ENCODE data around the gene CHD9. TPM values are rescaled to one million over a fixed set of nuclear protein-coding genes. Genes with fewer than 3 reads are reported as not detected.

The CHD9 gene
- total RNA-seq, 1 donor from 2014 or later, result 99.0 TPM

GRCh38 chr16:53085931-53086421 is 31.2 kb downstream of the CHD9 start:
- H3K27me3 Mint-ChIP-seq (ENCODE audit: unreplicated experiment), result no peaks in the 10 kb centered on the region
- no peak for TF ChIP-seq CTCF (IDR thresholded peaks at IDR 0.05)
- no peaks in the 10 kb centered on the region for H3K36me3 Mint-ChIP-seq (ENCODE audit: unreplicated experiment)
- DNase-seq (ENCODE audit: extremely low spot score, unreplicated experiment), result no peak
- peak overlapping the region; percentile 94 for H3K27ac Mint-ChIP-seq (ENCODE audit: unreplicated experiment)
- peaks cover 85% of the 10 kb centered on the region for H3K4me1 Mint-ChIP-seq (ENCODE audit: unreplicated experiment)
- H3K4me3 Mint-ChIP-seq (ENCODE audit: unreplicated experiment), result peak overlapping the region; percentile 27
- no peaks in the 10 kb centered on the region for H3K9me3 Mint-ChIP-seq (ENCODE audit: unreplicated experiment)

DNA sequence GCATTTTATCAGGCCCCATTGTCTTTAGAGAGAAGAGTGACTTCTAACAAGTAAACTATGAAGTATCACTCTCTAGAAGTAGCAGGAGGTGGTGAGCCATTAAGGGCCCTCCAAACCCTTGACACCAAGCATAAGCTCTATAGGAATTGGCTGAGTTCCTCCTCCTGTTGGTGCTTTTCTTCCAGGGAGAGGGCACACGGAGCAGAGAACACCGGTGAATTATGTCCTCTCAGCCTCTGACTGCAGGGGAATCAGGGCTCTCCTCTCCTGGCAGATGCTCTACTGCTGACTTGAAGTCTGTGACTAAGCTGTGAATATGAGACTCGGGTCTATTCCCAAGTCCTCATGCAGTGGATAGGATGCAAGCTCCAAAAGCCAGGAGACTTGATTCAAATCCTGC is 32.3 kb downstream of the CHD9 start:
- no peak overlapping the region for H3K4me3 Mint-ChIP-seq (ENCODE audit: unreplicated experiment)
- peaks cover 86% of the 10 kb centered on the region for H3K4me1 Mint-ChIP-seq (ENCODE audit: unreplicated experiment)
- no peaks in the 10 kb centered on the region for H3K36me3 Mint-ChIP-seq (ENCODE audit: unreplicated experiment)
- H3K27me3 Mint-ChIP-seq (ENCODE audit: unreplicated experiment), result no peaks in the 10 kb centered on the region
- no peaks in the 10 kb centered on the region for H3K9me3 Mint-ChIP-seq (ENCODE audit: unreplicated experiment)
- TF ChIP-seq CTCF (IDR thresholded peaks at IDR 0.05), result no peak
- peak overlapping the region; percentile 94 for H3K27ac Mint-ChIP-seq (ENCODE audit: unreplicated experiment)
- no peak for DNase-seq (ENCODE audit: extremely low spot score, unreplicated experiment)

- Mint-ChIP-seq H3K27ac (ENCODE audit: unreplicated experiment) (peak overlapping the region; percentile 98), H3K27me3 (ENCODE audit: unreplicated experiment) (no peaks in the 10 kb centered on the region), H3K4me1 (ENCODE audit: unreplicated experiment) (peaks cover 84% of the 10 kb centered on the region), H3K9me3 (ENCODE audit: unreplicated experiment) (no peaks in the 10 kb centered on the region), H3K36me3 (ENCODE audit: unreplicated experiment) (no peaks in the 10 kb centered on the region), H3K4me3 (ENCODE audit: unreplicated experiment) (peak overlapping the region; percentile 32)
- no peak for TF ChIP-seq CTCF (IDR thresholded peaks at IDR 0.05)
- DNase-seq (ENCODE audit: extremely low spot score, unreplicated experiment), result no peak
Measured at GRCh38 chr16:53089434-53090285, 34.9 kb downstream of the CHD9 start.

DNA sequence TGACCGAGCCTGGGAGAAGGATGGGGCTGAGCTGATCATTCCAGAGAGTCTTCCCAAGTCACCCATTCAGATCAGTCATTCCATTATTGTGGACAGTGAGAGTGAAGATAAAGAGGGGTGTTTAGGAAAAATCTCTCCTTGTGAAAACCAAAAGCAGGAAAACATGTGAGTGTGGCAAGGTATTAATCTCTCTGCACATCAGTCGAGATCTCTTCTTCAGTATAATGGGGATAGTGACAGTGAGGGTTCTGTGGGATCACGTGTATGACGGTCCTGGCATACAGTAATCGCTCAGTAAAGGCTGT is 35.4 kb downstream of the CHD9 start:
- H3K9me3 Mint-ChIP-seq (ENCODE audit: unreplicated experiment), result no peaks in the 10 kb centered on the region
- H3K4me3 Mint-ChIP-seq (ENCODE audit: unreplicated experiment), result peak overlapping the region; percentile 32
- peak overlapping the region; percentile 98 for H3K27ac Mint-ChIP-seq (ENCODE audit: unreplicated experiment)
- H3K36me3 Mint-ChIP-seq (ENCODE audit: unreplicated experiment), result peaks cover 3% of the 10 kb centered on the region
- DNase-seq (ENCODE audit: extremely low spot score, unreplicated experiment), result no peak
- peaks cover 82% of the 10 kb centered on the region for H3K4me1 Mint-ChIP-seq (ENCODE audit: unreplicated experiment)
- H3K27me3 Mint-ChIP-seq (ENCODE audit: unreplicated experiment), result no peaks in the 10 kb centered on the region
- no peak for TF ChIP-seq CTCF (IDR thresholded peaks at IDR 0.05)

DNA sequence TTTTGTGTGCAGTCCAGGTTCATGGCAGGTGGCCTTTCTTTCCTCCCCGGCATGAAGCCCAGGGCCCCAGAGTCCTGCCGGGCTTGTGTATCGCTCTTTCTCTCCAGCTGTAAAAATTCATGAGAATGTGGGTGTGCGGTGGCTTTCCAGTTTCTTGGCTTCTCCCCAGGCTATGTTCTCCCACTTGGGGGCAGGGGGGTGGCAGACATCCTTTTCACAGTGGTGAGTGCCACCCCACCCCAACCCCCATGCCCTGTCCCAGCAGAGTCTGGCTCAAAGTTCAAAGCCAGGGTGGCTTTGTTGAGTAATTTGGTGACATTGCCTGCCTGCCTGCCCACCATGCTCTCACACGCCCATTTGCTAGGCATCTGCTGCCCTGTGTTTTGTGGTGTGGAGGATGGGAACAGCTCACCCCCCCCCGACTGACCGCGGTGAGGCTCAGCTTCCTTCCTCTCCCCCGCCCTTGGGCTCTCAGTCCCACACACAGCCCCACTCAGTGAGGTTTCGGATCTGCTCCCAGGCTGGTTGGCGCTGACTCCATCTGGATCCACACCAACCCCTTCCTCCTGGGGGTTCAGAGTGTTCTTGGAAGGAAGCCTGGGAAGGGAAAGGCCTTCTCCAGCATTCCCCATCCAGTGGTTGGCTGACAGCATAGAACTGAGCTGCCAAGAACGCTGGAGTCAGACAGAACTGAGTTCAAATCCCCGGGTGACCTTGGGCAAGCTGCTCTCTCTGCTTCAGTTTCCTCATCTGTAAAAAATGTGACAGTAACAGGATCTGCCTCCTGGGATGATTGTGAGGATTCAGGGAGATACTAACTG is 36.0 kb downstream of the CHD9 start:
- Mint-ChIP-seq H3K9me3 (ENCODE audit: unreplicated experiment) (no peaks in the 10 kb centered on the region), H3K36me3 (ENCODE audit: unreplicated experiment) (peaks cover 3% of the 10 kb centered on the region), H3K4me1 (ENCODE audit: unreplicated experiment) (peaks cover 78% of the 10 kb centered on the region), H3K27ac (ENCODE audit: unreplicated experiment) (peak overlapping the region; percentile 98), H3K27me3 (ENCODE audit: unreplicated experiment) (no peaks in the 10 kb centered on the region), H3K4me3 (ENCODE audit: unreplicated experiment) (peak overlapping the region; percentile 72)
- no peak for TF ChIP-seq CTCF (IDR thresholded peaks at IDR 0.05)
- peak; percentile 97 for DNase-seq (ENCODE audit: extremely low spot score, unreplicated experiment)

Data from osteocyte (in vitro differentiated cells).